ENCODE results near the gene SNUPN.
A peak's percentile ranks its signal among the peaks of the same experiment; 100 is the strongest.

Gene SNUPN

GRCh38 chr15:75662823-75663519 lies 37.4 kb upstream of the SNUPN start:
- DNase-seq (ENCODE audit: insufficient read length) (no peak), FAIRE-seq (peak; percentile 77)
- no peak for TF ChIP-seq POLR2AphosphoS5 (IDR thresholded peaks at IDR 0.05; ENCODE audit: low read depth, low read length)
- no peak for TF ChIP-seq TAF1 (IDR thresholded peaks at IDR 0.05; ENCODE audit: borderline replicate concordance, low read depth, low read length)
- no peak for TF ChIP-seq POLR2A (IDR thresholded peaks at IDR 0.05; ENCODE audit: low read depth, low read length)

GRCh38 chr15:75661756-75662140 lies 36.2 kb upstream of the SNUPN start:
- no peak for DNase-seq (ENCODE audit: insufficient read length)
- TF ChIP-seq POLR2A (IDR thresholded peaks at IDR 0.05; ENCODE audit: low read depth, low read length) (no peak), POLR2AphosphoS5 (IDR thresholded peaks at IDR 0.05; ENCODE audit: low read depth, low read length) (no peak), TAF1 (IDR thresholded peaks at IDR 0.05; ENCODE audit: borderline replicate concordance, low read depth, low read length) (no peak)

GRCh38 chr15:75661100-75661755 lies 35.7 kb upstream of the SNUPN start:
- no peak for FAIRE-seq
- no peak for DNase-seq (ENCODE audit: insufficient read length)

More at GRCh38 chr15:75661756-75662140, 36.2 kb upstream of the SNUPN start:
- FAIRE-seq = no peak

GRCh38 chr15:75659928-75660645 lies 34.6 kb upstream of the SNUPN start:
- FAIRE-seq (no peak), DNase-seq (ENCODE audit: insufficient read length) (no peak)

More at GRCh38 chr15:75661100-75661755, 35.7 kb upstream of the SNUPN start:
- TF ChIP-seq TAF1 (IDR thresholded peaks at IDR 0.05; ENCODE audit: borderline replicate concordance, low read depth, low read length) = no peak
- TF ChIP-seq POLR2A (IDR thresholded peaks at IDR 0.05; ENCODE audit: low read depth, low read length) = no peak

GRCh38 chr15:75659141-75659771 lies 33.7 kb upstream of the SNUPN start:
- TF ChIP-seq POLR2AphosphoS5 (IDR thresholded peaks at IDR 0.05; ENCODE audit: low read depth, low read length) (no peak), TAF1 (IDR thresholded peaks at IDR 0.05; ENCODE audit: borderline replicate concordance, low read depth, low read length) (no peak), POLR2A (IDR thresholded peaks at IDR 0.05; ENCODE audit: low read depth, low read length) (no peak)
- DNase-seq (ENCODE audit: insufficient read length) (no peak), FAIRE-seq (no peak)

More at GRCh38 chr15:75659928-75660645, 34.6 kb upstream of the SNUPN start:
- TF ChIP-seq POLR2AphosphoS5 (IDR thresholded peaks at IDR 0.05; ENCODE audit: low read depth, low read length) = no peak
- TF ChIP-seq POLR2A (IDR thresholded peaks at IDR 0.05; ENCODE audit: low read depth, low read length) = no peak
- no peak for TF ChIP-seq TAF1 (IDR thresholded peaks at IDR 0.05; ENCODE audit: borderline replicate concordance, low read depth, low read length)

GRCh38 chr15:75656813-75657212 lies 31.3 kb upstream of the SNUPN start:
- FAIRE-seq = no peak
- DNase-seq (ENCODE audit: insufficient read length) = no peak
- TF ChIP-seq POLR2A (IDR thresholded peaks at IDR 0.05; ENCODE audit: low read depth, low read length) = no peak
- no peak for TF ChIP-seq POLR2AphosphoS5 (IDR thresholded peaks at IDR 0.05; ENCODE audit: low read depth, low read length)
- no peak for TF ChIP-seq TAF1 (IDR thresholded peaks at IDR 0.05; ENCODE audit: borderline replicate concordance, low read depth, low read length)

GRCh38 chr15:75656331-75656730 lies 30.8 kb upstream of the SNUPN start:
- FAIRE-seq (no peak), DNase-seq (ENCODE audit: insufficient read length) (no peak)
- TF ChIP-seq TAF1 (IDR thresholded peaks at IDR 0.05; ENCODE audit: borderline replicate concordance, low read depth, low read length) (no peak), POLR2A (IDR thresholded peaks at IDR 0.05; ENCODE audit: low read depth, low read length) (no peak), POLR2AphosphoS5 (IDR thresholded peaks at IDR 0.05; ENCODE audit: low read depth, low read length) (no peak)

GRCh38 chr15:75655931-75656330 lies 30.4 kb upstream of the SNUPN start:
- TF ChIP-seq POLR2A (IDR thresholded peaks at IDR 0.05; ENCODE audit: low read depth, low read length) (no peak), TAF1 (IDR thresholded peaks at IDR 0.05; ENCODE audit: borderline replicate concordance, low read depth, low read length) (no peak), POLR2AphosphoS5 (IDR thresholded peaks at IDR 0.05; ENCODE audit: low read depth, low read length) (no peak)

GRCh38 chr15:75654201-75654907 lies 28.8 kb upstream of the SNUPN start:
- FAIRE-seq = no peak
- TF ChIP-seq POLR2AphosphoS5 (IDR thresholded peaks at IDR 0.05; ENCODE audit: low read depth, low read length) (no peak), TAF1 (IDR thresholded peaks at IDR 0.05; ENCODE audit: borderline replicate concordance, low read depth, low read length) (no peak)
- no peak for DNase-seq (ENCODE audit: insufficient read length)

More at GRCh38 chr15:75655931-75656330, 30.4 kb upstream of the SNUPN start:
- DNase-seq (ENCODE audit: insufficient read length) (no peak), FAIRE-seq (no peak)

- no peak for DNase-seq (ENCODE audit: insufficient read length)
- no peak for FAIRE-seq
- no peak for TF ChIP-seq TAF1 (IDR thresholded peaks at IDR 0.05; ENCODE audit: borderline replicate concordance, low read depth, low read length)
- no peak for TF ChIP-seq POLR2AphosphoS5 (IDR thresholded peaks at IDR 0.05; ENCODE audit: low read depth, low read length)
- no peak for TF ChIP-seq POLR2A (IDR thresholded peaks at IDR 0.05; ENCODE audit: low read depth, low read length)
These were observed 27.9 kb upstream of the SNUPN start for GRCh38 chr15:75653347-75653913.
